Suprapubic skin (tissue), 4 donors: ENCODE measurements around the gene P2RX7. TPM values are rescaled to one million over a fixed set of nuclear protein-coding genes. Genes with fewer than 3 reads are reported as not detected.
A peak's percentile ranks its signal among the peaks of the same experiment; 100 is the strongest.

ENCODE experiments used
- DNase-seq, 2 donors: peaks; one replicate each; pipeline ENCODE4 v3.0.0-alpha.2; 2019; ENCODE audit warnings: low spot score in 2 of 2
- H3K27ac ChIP-seq: fragments of 200-600 bp; sonication (generic); one replicate; pipeline ENCODE4 v1.5.1; 2019
- H3K27me3 ChIP-seq: fragments of 200-600 bp; sonication (generic); one replicate; pipeline ENCODE4 v1.5.1; 2019
- H3K36me3 ChIP-seq: fragments of 200-600 bp; sonication (generic); one replicate; pipeline ENCODE4 v1.5.1; 2019
- H3K4me1 ChIP-seq: fragments of 200-600 bp; sonication (generic); one replicate; pipeline ENCODE4 v1.5.1; 2019
- H3K4me3 ChIP-seq: fragments of 200-600 bp; sonication (generic); one replicate; pipeline ENCODE4 v1.5.1; 2019; ENCODE audit warnings: mild to moderate bottlenecking
- H3K9me3 ChIP-seq: fragments of 200-600 bp; sonication (generic); one replicate; pipeline ENCODE4 v1.5.1; 2019
- EP300 ChIP-seq: sonication (generic); formaldehyde crosslinking; IDR thresholded peaks from one replicate; pipeline ENCODE4 v1.6.1; 2017; ENCODE audit warnings: antibody characterized with exemption
- POLR2A ChIP-seq, 2 donors: fragments of 450-650 bp; IDR thresholded peaks; one replicate each; pipeline ENCODE4 v1.6.1; 2017; ENCODE audit warnings: antibody characterized with exemption in 2 of 2, mild to moderate bottlenecking in 2 of 2, moderate library complexity in 2 of 2
- POLR2AphosphoS5 ChIP-seq, 3 donors: sonication (generic); formaldehyde crosslinking; IDR thresholded peaks; one replicate each; pipeline ENCODE4 v1.6.1; 2017; ENCODE audit warnings: antibody characterized with exemption in 3 of 3
- WGBS: methylation state at CpG from one replicate; pipeline ENCODE4 v1.1.5; 2018; 5-methylcytosine and 5-hydroxymethylcytosine counted together
- total RNA-seq, 4 donors: library from RNA; depleted of rRNA; stranded (reverse); fragments of >200 nt; gene quantifications; one replicate each; pipeline ENCODE4 v1.1.0, GENCODE V29; 2016
- TF ChIP-seq, protein P1 (sequence below), 2 donors: fragments of 200-600 bp in 1 of 2; fragments of 450-650 bp in 1 of 2; sonication (generic) in 1 of 2; IDR thresholded peaks; one replicate each; pipeline ENCODE4 v1.5.1; 2016 to 2019; ENCODE audit warnings: antibody characterized with exemption in 2 of 2, mild to moderate bottlenecking in 1 of 2, moderate library complexity in 1 of 2

Gene P2RX7
- total RNA-seq = 10 to 100 TPM; 14.0 to 65.7 (median 19.2) TPM

DNA sequence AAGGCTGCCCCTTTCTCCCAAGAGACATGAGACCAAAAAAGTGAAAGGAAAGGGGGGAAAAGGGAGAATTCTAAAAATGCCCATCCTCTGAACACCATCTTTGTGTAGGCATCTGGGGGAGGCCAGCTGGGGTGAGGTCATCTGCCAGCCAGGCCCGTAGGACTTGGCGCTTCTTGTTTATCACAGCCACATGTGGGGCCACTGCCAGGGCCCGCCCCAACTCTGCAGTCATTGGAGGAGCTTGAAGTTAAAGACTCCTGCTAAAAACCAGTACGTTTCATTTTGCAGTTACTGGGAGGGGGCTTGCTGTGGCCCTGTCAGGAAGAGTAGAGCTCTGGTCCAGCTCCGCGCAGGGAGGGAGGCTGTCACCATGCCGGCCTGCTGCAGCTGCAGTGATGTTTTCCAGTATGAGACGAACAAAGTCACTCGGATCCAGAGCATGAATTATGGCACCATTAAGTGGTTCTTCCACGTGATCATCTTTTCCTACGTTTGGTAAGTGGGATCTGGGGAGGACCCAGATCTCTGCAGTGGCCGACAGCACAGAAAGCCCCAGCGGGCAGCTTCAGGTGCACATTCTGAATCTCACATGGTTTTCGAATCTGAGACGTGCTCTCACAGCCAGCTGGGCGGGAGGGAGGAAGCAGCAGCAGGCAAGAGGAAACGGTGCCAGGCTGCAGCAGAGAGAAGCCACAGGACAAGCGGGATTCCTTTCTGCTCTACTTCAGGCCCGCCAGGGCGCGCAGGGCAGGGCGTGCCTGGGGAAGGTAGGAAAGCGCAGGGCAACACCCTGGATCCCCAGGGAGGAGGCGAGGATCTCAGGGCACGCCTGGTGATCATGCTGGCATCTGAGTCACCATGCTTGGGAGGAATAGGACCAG is at the start of gene P2RX7:
Gene P2RX7, plus strand, starts transcription at position 276 of the 881 bp plus-strand sequence. Its CDS starts 95 bp downstream, at position 371.
- DNase-seq = peak; percentile 86 to 87
- Histone ChIP-seq H3K4me3 (peak within 1 kb of the TSS; percentile 58), H3K36me3 (no peaks in the 10 kb centered on the region), H3K9me3 (no peaks in the 10 kb centered on the region), H3K4me1 (peaks cover 61% of the 10 kb centered on the region), H3K27ac (peak within 1 kb of the TSS; percentile 92), H3K27me3 (no peaks in the 10 kb centered on the region)
- TF ChIP-seq EP300 (no peak), POLR2AphosphoS5 (IDR thresholded peaks at IDR 0.05) (peak in 2 of 3 donors; percentile 63)
- WGBS = 0% methylated on average over 19 of the region's 25 CpGs

DNA sequence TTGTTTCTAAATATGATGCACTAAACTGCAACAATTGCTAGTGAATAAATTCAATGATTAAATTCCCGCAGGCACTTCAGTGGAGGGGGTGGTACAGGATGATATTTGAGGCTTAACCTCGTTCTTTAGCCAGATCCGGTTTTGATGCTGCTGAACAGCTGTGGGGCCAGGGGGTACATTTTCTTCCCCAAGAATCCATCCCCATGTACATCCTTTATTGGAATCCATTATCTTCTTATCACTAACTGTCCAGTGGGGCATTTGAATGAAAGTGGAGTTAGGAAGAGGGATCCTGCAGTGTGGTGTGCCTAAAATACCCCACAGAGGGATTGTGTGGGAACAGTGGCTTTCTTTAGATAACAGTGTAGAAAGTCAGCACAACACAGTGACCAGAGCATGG is 48.4 kb upstream of the P2RX7 start:
- Histone ChIP-seq H3K9me3 (no peaks in the 10 kb centered on the region), H3K27me3 (no peaks in the 10 kb centered on the region), H3K36me3 (no peaks in the 10 kb centered on the region), H3K4me3 (no peak overlapping the region), H3K27ac (no peak overlapping the region), H3K4me1 (no peaks in the 10 kb centered on the region)
- no peak for DNase-seq
- WGBS = 65% methylated on average over 3 of the region's 3 CpGs
- TF ChIP-seq EP300 (no peak), POLR2A (IDR thresholded peaks at IDR 0.05) (no peak), POLR2AphosphoS5 (IDR thresholded peaks at IDR 0.05) (no peak)
- TF ChIP-seq, protein P1, sequence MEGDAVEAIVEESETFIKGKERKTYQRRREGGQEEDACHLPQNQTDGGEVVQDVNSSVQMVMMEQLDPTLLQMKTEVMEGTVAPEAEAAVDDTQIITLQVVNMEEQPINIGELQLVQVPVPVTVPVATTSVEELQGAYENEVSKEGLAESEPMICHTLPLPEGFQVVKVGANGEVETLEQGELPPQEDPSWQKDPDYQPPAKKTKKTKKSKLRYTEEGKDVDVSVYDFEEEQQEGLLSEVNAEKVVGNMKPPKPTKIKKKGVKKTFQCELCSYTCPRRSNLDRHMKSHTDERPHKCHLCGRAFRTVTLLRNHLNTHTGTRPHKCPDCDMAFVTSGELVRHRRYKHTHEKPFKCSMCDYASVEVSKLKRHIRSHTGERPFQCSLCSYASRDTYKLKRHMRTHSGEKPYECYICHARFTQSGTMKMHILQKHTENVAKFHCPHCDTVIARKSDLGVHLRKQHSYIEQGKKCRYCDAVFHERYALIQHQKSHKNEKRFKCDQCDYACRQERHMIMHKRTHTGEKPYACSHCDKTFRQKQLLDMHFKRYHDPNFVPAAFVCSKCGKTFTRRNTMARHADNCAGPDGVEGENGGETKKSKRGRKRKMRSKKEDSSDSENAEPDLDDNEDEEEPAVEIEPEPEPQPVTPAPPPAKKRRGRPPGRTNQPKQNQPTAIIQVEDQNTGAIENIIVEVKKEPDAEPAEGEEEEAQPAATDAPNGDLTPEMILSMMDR (IDR thresholded peaks at IDR 0.05) = no peak

DNA sequence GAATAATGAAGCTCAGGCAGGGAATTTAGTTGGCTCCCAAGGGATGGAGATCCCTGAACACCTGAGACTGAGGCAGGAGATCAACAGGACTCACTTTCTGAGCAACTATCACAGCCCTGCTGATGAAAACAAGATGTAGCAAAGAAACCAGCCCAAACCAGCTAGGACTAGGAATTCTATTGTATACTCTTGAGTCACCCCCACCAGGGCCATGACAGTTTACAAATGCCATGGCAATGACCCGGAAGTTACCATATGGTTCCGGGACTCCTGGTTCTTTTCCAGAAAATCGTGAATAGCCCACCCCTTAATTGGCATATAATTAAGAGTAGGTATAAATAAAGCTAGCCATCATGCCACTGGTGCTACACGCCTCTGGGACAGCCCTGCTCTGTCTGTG is 47.6 kb upstream of the P2RX7 start:
- Histone ChIP-seq H3K27ac (no peak overlapping the region), H3K27me3 (no peaks in the 10 kb centered on the region), H3K4me1 (no peaks in the 10 kb centered on the region), H3K9me3 (no peaks in the 10 kb centered on the region), H3K4me3 (no peak overlapping the region), H3K36me3 (no peaks in the 10 kb centered on the region)
- TF ChIP-seq EP300 (no peak), POLR2A (IDR thresholded peaks at IDR 0.05) (no peak), POLR2AphosphoS5 (IDR thresholded peaks at IDR 0.05) (no peak)
- TF ChIP-seq, protein P1 (IDR thresholded peaks at IDR 0.05) = no peak
- 84% methylated on average over 4 of the region's 4 CpGs for WGBS
- DNase-seq = no peak

DNA sequence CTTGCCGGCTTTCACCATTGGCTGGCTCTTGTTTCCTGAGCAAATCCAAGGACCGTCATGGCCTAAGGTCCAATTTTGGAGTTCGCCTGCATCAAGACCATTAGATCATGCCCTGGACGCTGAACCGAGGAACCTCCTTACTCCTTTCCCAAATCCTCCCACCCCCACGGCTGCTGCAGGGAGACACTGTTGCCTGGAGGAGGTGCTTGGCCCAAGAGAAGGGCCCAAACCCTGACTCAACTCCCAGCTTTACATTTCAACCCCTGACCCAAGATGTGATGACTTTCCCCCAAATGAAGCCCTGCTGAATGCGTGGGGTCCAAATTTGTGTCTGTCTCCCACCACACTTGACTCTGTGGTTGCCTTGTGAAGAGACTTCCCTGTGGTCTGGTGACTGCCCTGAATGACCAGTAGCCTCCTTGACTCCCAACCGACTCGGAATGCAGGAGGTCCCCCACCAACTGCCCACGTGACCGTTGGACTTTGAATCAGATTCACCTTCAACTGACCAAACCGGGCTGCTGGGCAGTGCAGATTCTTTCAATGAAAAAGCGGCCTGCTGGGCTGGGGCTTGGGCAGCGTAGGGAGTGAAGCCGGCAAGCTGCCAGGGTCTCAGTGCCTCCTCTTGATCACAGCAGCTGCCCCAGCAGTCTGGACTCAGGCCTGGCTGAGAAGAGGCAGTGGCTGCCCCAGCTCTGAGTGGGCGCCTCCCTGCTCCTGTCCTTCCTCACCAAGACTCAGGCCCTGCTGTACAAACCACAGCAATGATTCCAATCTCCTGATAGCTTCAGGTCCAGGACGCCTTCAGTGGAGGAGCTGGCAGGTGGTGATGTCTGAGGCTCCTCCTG is 46.9 kb upstream of the P2RX7 start:
- H3K27me3 ChIP-seq = no peaks in the 10 kb centered on the region
- H3K4me1 ChIP-seq = no peaks in the 10 kb centered on the region

DNA sequence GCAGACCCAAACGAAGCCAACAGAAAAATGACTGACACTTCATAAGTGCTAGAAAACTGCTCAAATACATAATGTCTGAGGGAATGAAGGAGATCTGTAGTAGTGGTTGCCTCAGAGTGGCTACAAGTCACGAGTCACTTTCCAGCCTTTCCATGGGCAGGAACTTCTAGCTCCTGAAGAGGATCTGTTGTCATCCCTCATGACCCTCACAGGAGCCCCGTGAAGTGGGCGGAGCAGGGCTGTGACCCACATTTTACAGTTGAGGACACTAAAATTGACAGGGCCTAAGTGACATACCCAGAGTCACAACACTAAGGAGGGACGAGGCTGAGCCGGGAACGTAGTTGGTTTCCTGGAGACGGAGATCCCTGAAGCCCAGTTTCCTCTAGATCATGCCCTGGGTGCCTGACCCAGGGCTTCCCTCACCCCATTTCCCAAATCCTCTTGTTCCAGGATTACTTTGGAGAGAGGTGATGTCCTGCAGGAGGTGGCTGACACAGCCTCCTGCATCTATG is 45.8 kb upstream of the P2RX7 start:
- H3K4me3 ChIP-seq = no peak overlapping the region
- 93% methylated on average over 5 of the region's 8 CpGs for WGBS
- no peaks in the 10 kb centered on the region for H3K9me3 ChIP-seq
- no peak overlapping the region for H3K27ac ChIP-seq
- no peaks in the 10 kb centered on the region for H3K27me3 ChIP-seq
- no peaks in the 10 kb centered on the region for H3K36me3 ChIP-seq
- no peaks in the 10 kb centered on the region for H3K4me1 ChIP-seq
- DNase-seq = no peak
- TF ChIP-seq POLR2AphosphoS5 (IDR thresholded peaks at IDR 0.05) = no peak
- no peak for TF ChIP-seq POLR2A (IDR thresholded peaks at IDR 0.05)
- TF ChIP-seq EP300 = no peak

More for the DNA sequence above, 46.9 kb upstream of the P2RX7 start:
- WGBS = 97% methylated on average over 14 of the region's 17 CpGs
- TF ChIP-seq, protein P1 (IDR thresholded peaks at IDR 0.05) = no peak
- TF ChIP-seq POLR2A (IDR thresholded peaks at IDR 0.05) = no peak
- TF ChIP-seq EP300 = no peak
- TF ChIP-seq POLR2AphosphoS5 (IDR thresholded peaks at IDR 0.05) = no peak
- Histone ChIP-seq H3K9me3 (no peaks in the 10 kb centered on the region), H3K27ac (no peak overlapping the region), H3K36me3 (no peaks in the 10 kb centered on the region), H3K4me3 (no peak overlapping the region)
- DNase-seq = no peak
